AG10803 (cell line): ENCODE data around the gene SYTL1.

Source experiments
- DNase-seq: peaks from one replicate; pipeline ENCODE4 v3.0.0; 2010; ENCODE audit warnings: low read depth
- H3K4me3 ChIP-seq: 2 replicates; pipeline ENCODE4 v1.5.1; 2011; ENCODE audit warnings: mild to moderate bottlenecking, low read length, control low read depth
- CTCF ChIP-seq: conservative IDR thresholded peaks from 2 replicates; pipeline ENCODE4 v1.5.1; 2011; ENCODE audit warnings: mild to moderate bottlenecking, low read length, control low read depth, inconsistent platforms

SYTL1 gene

DNA sequence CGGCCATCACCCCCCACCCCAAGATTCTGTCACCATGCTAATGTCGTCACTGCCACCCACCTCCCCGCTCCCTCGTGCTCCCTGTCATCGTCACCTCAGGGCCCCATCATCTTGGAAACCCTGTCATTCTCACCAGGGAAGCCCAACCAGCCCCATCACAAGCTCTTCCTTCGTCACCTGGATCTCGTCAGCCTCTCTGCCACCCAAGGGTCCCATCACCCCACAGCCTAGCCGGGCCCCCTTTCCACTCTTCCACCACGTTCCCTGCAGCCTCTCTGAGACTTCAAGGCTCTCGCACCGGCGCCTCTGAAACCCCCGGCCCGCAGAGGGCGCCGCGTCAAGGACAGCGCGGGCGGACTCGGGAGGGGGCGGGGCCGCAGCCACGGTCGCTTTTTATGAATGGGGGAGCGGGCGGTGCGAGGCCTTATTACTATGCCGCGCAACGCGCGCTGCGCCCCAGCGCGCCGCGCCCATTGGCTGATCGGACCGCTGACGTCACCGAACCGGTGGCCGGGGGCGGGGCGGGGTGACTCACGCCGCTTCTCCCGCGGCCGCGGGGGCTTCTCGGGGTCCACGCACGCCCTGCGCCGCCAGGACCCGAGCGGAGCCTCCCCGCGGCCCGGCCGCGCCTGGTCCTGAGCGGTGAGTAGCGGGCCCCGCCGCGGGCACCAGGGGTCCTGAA is 50.4 kb downstream of the SYTL1 start, which contains the start of gene GPR3:
Gene GPR3 (plus strand): TSS at position 527 of the 682 bp plus-strand sequence. CDS start 1,177 bp downstream, outside the sequence.
- H3K4me3 ChIP-seq, result peak within 1 kb of the TSS; percentile 68
- peak; percentile 48 for TF ChIP-seq CTCF
- peak; percentile 82 for DNase-seq

GRCh38 chr1:27392778-27393635 is 51.2 kb downstream of the SYTL1 start:
- TF ChIP-seq CTCF, result peak; percentile 47
- peak overlapping the region; percentile 68 for H3K4me3 ChIP-seq
- no peak for DNase-seq

DNA sequence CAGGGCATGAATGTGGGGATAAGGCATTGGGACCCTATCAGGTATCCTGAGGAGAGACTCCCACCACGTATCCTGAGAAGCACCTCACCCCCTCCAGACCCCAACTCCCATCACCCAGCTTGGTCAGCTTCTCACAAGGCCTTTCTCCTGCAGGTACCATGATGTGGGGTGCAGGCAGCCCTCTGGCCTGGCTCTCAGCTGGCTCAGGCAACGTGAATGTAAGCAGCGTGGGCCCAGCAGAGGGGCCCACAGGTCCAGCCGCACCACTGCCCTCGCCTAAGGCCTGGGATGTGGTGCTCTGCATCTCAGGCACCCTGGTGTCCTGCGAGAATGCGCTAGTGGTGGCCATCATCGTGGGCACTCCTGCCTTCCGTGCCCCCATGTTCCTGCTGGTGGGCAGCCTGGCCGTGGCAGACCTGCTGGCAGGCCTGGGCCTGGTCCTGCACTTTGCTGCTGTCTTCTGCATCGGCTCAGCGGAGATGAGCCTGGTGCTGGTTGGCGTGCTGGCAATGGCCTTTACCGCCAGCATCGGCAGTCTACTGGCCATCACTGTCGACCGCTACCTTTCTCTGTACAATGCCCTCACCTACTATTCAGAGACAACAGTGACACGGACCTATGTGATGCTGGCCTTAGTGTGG is 51.9 kb downstream of the SYTL1 start:
- no peak for TF ChIP-seq CTCF
- no peak overlapping the region for H3K4me3 ChIP-seq
- DNase-seq, result no peak

GRCh38 chr1:27394282-27394658 is 52.4 kb downstream of the SYTL1 start:
- no peak overlapping the region for H3K4me3 ChIP-seq
- no peak for DNase-seq
- TF ChIP-seq CTCF, result no peak

DNA sequence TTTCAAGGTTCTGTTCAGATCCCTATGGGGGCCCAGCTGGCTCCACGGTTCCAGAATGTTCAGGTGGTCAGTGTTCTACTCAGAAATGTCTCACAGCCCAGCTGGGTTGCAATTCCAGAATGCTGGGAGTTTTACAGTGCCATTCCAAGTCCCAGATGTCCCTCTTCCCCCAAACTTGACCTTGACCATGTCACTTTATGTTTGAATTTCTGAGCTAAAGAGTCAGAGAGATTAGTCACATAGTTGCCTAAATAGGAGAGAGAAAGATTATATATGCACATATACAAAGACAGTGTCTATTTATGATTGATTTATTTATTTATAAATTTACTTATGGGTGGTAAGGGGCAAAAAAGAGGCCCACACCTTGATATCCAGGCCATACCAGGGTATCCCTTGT is 53.1 kb downstream of the SYTL1 start:
- H3K4me3 ChIP-seq, result no peak overlapping the region
- no peak for TF ChIP-seq CTCF
- DNase-seq, result peak; percentile 37

- no peak overlapping the region for H3K4me3 ChIP-seq
- DNase-seq, result peak; percentile 68
- TF ChIP-seq CTCF, result peak; percentile 85
Observed at GRCh38 chr1:27395441-27396195, 53.8 kb downstream of the SYTL1 start.
